Ectodermal cell (in vitro differentiated cells): ENCODE results near the gene PDCD1.
"Not testable (repeated sequence)": the region's sequence is repeated elsewhere in the genome, so short reads cannot be mapped to it uniquely, and the experiment has no call there.

Source experiments
- H3K27ac ChIP-seq: 2 replicates; pipeline ENCODE4 v1.7.0; 2013; ENCODE audit warnings: mild to moderate bottlenecking, low read depth, low read length; ENCODE audit not compliant: insufficient read depth, poor library complexity, severe bottlenecking
- H3K27me3 ChIP-seq: 2 replicates; pipeline ENCODE4 v1.7.0; 2013; ENCODE audit warnings: mild to moderate bottlenecking, low read length; ENCODE audit not compliant: insufficient read depth, control insufficient read depth, poor library complexity, severe bottlenecking
- H3K36me3 ChIP-seq: one replicate; pipeline ENCODE4 v1.7.0; 2013; ENCODE audit warnings: low read length; ENCODE audit not compliant: control insufficient read depth, insufficient read depth
- H3K4me1 ChIP-seq: one replicate; pipeline ENCODE4 v1.7.0; 2013; ENCODE audit warnings: low read length; ENCODE audit not compliant: control insufficient read depth, insufficient read depth
- H3K4me3 ChIP-seq: 2 replicates; pipeline ENCODE4 v1.7.0; 2013; ENCODE audit warnings: low read depth, low read length, control low read depth; ENCODE audit not compliant: insufficient read depth
- H3K9me3 ChIP-seq: 2 replicates; pipeline ENCODE4 v1.7.0; 2013; ENCODE audit warnings: mild to moderate bottlenecking, low read length, moderate library complexity; ENCODE audit not compliant: control insufficient read depth
- WGBS, 2 experiments: methylation state at CpG; one replicate each; pipeline ENCODE4 v1.1.7; 2013; ENCODE audit warnings: missing lambda C conversion rate in 2 of 2; 5-methylcytosine and 5-hydroxymethylcytosine counted together

PDCD1 gene

DNA sequence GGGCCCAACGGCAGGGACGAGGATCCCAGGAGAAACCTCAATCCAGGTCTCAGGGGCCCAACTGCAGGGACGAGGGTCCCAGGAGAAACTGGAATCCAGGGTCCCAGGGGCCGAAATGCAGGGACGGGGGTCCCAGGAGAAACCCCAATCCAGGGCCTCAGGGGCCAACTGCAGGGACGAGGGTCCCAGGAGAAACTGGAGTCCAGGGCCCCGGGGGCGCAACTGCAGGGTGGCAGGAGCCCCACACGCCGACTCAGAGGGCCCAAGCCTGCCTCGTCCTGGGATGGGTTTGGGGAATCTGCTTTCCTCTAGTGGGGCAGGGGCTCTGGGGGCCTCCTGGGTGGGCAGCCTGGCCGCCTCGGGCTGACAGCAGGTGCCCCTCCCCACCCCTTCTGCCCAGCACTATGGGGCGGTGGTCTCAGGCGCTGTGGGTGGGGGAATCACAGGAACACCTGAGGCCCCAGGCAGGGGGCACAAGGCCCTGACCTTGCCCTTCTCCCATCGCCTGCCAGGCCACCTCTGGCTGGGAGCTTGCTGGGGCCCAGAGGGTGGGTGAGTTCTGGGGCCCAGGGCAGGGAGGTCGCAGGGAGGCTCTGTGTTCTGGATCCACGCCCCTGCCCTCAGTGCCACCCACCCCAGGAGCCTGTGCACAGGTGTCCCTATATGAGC lies 18.0 kb upstream of the PDCD1 start:
- H3K36me3 ChIP-seq = no peaks in the 10 kb centered on the region
- WGBS, 2 experiments = 86% methylated on average over 18 of the region's 18 CpGs

GRCh38 chr2:241875754-241876527 lies 17.2 kb upstream of the PDCD1 start:
- H3K4me3 ChIP-seq, H3K9me3 ChIP-seq, H3K36me3 ChIP-seq, H3K4me1 ChIP-seq, H3K27me3 ChIP-seq, H3K27ac ChIP-seq: not testable (repeated sequence)
- WGBS, 2 experiments = 86 to 87% methylated on average over 11 of the region's 22 CpGs

More for the DNA sequence above, 18.0 kb upstream of the PDCD1 start:
- no peaks in the 10 kb centered on the region for H3K9me3 ChIP-seq
- H3K4me1 ChIP-seq = no peaks in the 10 kb centered on the region
- H3K27ac ChIP-seq = no peak overlapping the region
- no peaks in the 10 kb centered on the region for H3K27me3 ChIP-seq
- no peak overlapping the region for H3K4me3 ChIP-seq

- WGBS, 2 experiments = 96 to 97% methylated on average over 17 of the region's 17 CpGs
- H3K27ac ChIP-seq = no peak overlapping the region
- no peak overlapping the region for H3K4me3 ChIP-seq
- no peaks in the 10 kb centered on the region for H3K4me1 ChIP-seq
- H3K9me3 ChIP-seq = no peaks in the 10 kb centered on the region
- no peaks in the 10 kb centered on the region for H3K27me3 ChIP-seq
- H3K36me3 ChIP-seq = no peaks in the 10 kb centered on the region
These were observed 15.7 kb upstream of the PDCD1 start for GRCh38 chr2:241874277-241874925.

- Histone ChIP-seq H3K4me1 (no peaks in the 10 kb centered on the region), H3K4me3 (no peak overlapping the region), H3K27ac (no peak overlapping the region), H3K36me3 (no peaks in the 10 kb centered on the region), H3K9me3 (no peaks in the 10 kb centered on the region), H3K27me3 (no peaks in the 10 kb centered on the region)
- WGBS, 2 experiments = 85 to 88% methylated on average over 7 of the region's 7 CpGs
These were observed 15.1 kb upstream of the PDCD1 start for GRCh38 chr2:241873803-241874110.

- H3K9me3 ChIP-seq = no peaks in the 10 kb centered on the region
- WGBS, 2 experiments = 91 to 94% methylated on average over 53 to 54 of the region's 54 CpGs
- H3K27me3 ChIP-seq = no peaks in the 10 kb centered on the region
- no peak overlapping the region for H3K4me3 ChIP-seq
- H3K36me3 ChIP-seq = no peaks in the 10 kb centered on the region
- no peak overlapping the region for H3K27ac ChIP-seq
- no peaks in the 10 kb centered on the region for H3K4me1 ChIP-seq
These were observed 14.5 kb upstream of the PDCD1 start for GRCh38 chr2:241873081-241873802.

- Histone ChIP-seq H3K4me1 (no peaks in the 10 kb centered on the region), H3K27ac (no peak overlapping the region), H3K4me3 (no peak overlapping the region), H3K36me3 (no peaks in the 10 kb centered on the region), H3K9me3 (no peaks in the 10 kb centered on the region), H3K27me3 (no peaks in the 10 kb centered on the region)
- WGBS, 2 experiments = 93 to 95% methylated on average over 15 of the region's 15 CpGs
These were observed 13.6 kb upstream of the PDCD1 start for GRCh38 chr2:241872313-241872642.

DNA sequence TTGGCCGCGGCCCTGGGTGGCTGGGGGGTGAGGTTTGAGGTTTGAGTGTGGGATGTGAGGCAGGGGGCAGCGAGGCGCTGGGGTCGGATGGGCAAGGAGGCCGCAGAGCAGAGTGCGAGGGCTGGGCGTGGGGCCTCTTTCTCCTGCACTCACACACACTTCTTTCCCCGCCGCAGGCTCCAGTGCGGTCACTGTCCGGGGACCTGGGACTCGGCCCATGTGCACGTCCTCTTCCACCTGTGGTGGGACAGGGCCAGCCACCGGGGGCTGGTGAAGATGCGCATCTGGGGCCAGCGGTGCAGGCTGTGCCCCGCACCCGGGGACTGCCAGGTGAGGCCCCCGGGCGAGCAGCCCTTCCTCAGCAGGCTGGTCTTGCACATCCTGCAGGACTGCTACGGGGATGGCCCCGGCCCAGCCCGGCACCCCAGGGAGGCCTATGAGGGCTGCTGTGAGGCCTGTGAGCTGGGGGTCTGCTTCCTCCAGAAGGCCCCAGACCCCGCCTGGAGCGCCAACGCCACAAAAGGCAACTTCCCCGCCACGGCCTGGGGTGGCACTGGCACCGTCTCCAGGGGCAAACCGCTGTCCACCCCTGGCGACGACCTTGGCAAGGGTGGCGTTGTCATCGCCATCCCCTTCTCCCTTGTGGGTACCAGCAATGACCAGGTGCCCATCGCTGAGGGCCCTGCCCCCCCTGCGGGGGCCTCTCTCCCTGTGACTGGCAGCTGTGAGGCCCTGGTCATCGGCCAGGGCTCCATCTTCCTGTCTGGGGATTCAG lies 13.0 kb upstream of the PDCD1 start:
- Histone ChIP-seq H3K4me1 (no peaks in the 10 kb centered on the region), H3K9me3 (no peaks in the 10 kb centered on the region), H3K27me3 (no peaks in the 10 kb centered on the region), H3K4me3 (no peak overlapping the region), H3K27ac (no peak overlapping the region), H3K36me3 (no peaks in the 10 kb centered on the region)
- WGBS, 2 experiments = 93 to 94% methylated on average over 38 of the region's 38 CpGs

- H3K9me3 ChIP-seq = no peaks in the 10 kb centered on the region
- no peak overlapping the region for H3K27ac ChIP-seq
- H3K4me3 ChIP-seq = no peak overlapping the region
- WGBS, 2 experiments = 80% methylated on average over 28 of the region's 28 CpGs
- H3K36me3 ChIP-seq = no peaks in the 10 kb centered on the region
- H3K27me3 ChIP-seq = no peaks in the 10 kb centered on the region
- H3K4me1 ChIP-seq = no peaks in the 10 kb centered on the region
These were observed 12.2 kb upstream of the PDCD1 start for GRCh38 chr2:241870611-241871537.

DNA sequence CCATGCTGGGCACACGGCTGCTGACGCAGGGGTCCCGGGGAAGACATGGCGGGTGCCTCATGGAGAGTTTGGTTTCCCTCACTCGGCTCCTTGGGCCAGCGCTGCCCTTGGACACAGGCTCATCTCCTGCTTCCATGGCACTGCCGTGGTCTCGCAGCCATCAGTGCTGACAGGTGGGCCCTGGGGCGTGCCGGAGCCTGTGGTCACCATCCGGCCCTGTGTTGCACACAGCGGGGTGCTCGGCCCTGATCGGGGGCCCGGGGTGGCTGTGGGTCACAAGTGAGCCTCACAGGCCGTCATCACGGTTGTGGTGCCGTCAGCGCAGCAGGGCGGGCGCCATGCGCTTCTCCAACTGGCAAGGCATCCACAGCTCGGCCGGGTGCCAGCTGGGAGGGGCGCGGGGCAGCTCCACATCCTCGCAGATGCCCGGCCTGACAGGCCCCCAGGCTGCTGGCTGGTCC lies 11.4 kb upstream of the PDCD1 start:
- Histone ChIP-seq H3K27ac (no peak overlapping the region), H3K9me3 (no peaks in the 10 kb centered on the region), H3K27me3 (no peaks in the 10 kb centered on the region), H3K4me1 (no peaks in the 10 kb centered on the region), H3K36me3 (no peaks in the 10 kb centered on the region), H3K4me3 (no peak overlapping the region)
- 94% methylated on average over 28 of the region's 28 CpGs for WGBS, 2 experiments
